Vagina (tissue), 2 donors: ENCODE measurements around the gene ADAMTS16.

Experiments used
- POLR2A ChIP-seq, 2 donors: fragments of 450-650 bp; IDR thresholded peaks; one replicate each; pipeline ENCODE4 v1.6.1; 2017; ENCODE audit warnings: antibody characterized with exemption in 2 of 2, mild to moderate bottlenecking in 2 of 2, moderate library complexity in 2 of 2
- POLR2AphosphoS5 ChIP-seq, 2 donors: sonication (generic); formaldehyde crosslinking; IDR thresholded peaks; one replicate each; pipeline ENCODE4 v1.9.0; 2017; ENCODE audit warnings: antibody characterized with exemption in 2 of 2, mild to moderate bottlenecking in 2 of 2, low read depth in 1 of 2; ENCODE audit not compliant: insufficient read depth in 1 of 2
- TF ChIP-seq, protein P1 (sequence below), 3 experiments: fragments of 450-650 bp in 2 of 3; fragments of 200-600 bp in 1 of 3; sonication (generic) in 1 of 3; IDR thresholded peaks; one replicate each; pipeline ENCODE4 v1.5.1; 2017 to 2019; ENCODE audit warnings: antibody characterized with exemption in 3 of 3, mild to moderate bottlenecking in 2 of 3, moderate library complexity in 2 of 3

DNA sequence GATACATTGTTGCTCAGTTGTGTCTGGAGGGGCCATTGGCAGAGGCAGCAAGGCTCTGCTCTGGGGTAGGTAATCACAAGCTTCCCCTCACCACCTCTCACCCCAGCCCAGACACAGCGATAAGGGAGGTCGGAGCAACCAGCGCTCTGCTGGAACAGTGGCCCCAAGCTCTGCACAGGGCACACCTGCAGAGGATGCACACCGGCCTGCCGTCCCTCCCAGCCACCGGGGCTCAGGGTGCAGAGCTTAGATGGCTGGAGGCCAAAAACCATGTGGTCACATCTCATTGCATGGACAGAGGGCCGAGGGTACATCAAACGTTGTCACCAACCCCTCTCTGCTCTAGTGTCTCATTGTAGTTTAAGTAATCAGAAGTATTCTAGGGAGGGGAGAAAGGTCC is 187.0 kb downstream of the ADAMTS16 start:
- TF ChIP-seq, protein P1, sequence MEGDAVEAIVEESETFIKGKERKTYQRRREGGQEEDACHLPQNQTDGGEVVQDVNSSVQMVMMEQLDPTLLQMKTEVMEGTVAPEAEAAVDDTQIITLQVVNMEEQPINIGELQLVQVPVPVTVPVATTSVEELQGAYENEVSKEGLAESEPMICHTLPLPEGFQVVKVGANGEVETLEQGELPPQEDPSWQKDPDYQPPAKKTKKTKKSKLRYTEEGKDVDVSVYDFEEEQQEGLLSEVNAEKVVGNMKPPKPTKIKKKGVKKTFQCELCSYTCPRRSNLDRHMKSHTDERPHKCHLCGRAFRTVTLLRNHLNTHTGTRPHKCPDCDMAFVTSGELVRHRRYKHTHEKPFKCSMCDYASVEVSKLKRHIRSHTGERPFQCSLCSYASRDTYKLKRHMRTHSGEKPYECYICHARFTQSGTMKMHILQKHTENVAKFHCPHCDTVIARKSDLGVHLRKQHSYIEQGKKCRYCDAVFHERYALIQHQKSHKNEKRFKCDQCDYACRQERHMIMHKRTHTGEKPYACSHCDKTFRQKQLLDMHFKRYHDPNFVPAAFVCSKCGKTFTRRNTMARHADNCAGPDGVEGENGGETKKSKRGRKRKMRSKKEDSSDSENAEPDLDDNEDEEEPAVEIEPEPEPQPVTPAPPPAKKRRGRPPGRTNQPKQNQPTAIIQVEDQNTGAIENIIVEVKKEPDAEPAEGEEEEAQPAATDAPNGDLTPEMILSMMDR (IDR thresholded peaks at IDR 0.05) = no peak
- TF ChIP-seq POLR2AphosphoS5 (IDR thresholded peaks at IDR 0.05; ENCODE audit: insufficient read depth in 1 of 2, low read depth in 1 of 2) (no peak), POLR2A (IDR thresholded peaks at IDR 0.05) (no peak)
